C4-2B (cell line): ENCODE data around the gene PRR5.

Experiments
- CTCF ChIP-seq: fragments of 450-650 bp; conservative IDR thresholded peaks from 2 replicates; pipeline ENCODE4 v1.5.1; 2017; ENCODE audit warnings: mild to moderate bottlenecking
- ZFX ChIP-seq: fragments of 450-650 bp; IDR thresholded peaks from 2 replicates; pipeline ENCODE4 v1.6.1; 2017

- TF ChIP-seq CTCF = no peak
- no peak for TF ChIP-seq ZFX
Measured at GRCh38 chr22:44765571-44766285, 63.7 kb downstream of the PRR5 start.
